Panc1 (cell line): ENCODE results near the gene VASN. TPM values are rescaled to one million over a fixed set of nuclear protein-coding genes. Genes with fewer than 3 reads are reported as not detected.
A peak's percentile ranks its signal among the peaks of the same experiment; 100 is the strongest.

Source experiments
- ATAC-seq: fragments of 200-7000 bp; cut with Tn5 transposase; 2 replicates; pipeline ENCODE4 v1.9.1; 2020; ENCODE audit warnings: mild to moderate bottlenecking, moderate library complexity
- BruUV-seq: library from RNA; stranded (reverse); fragments of 400-500 nt; replicated peaks from 2 replicates; lab custom pipeline; 2021; lab: Mats Ljungman, UMichigan
- CTCF ChIA-PET: fragments of 300-600 bp; sonication (Branson Sonifier 250); formaldehyde crosslinking; loops from one replicate; lab custom pipeline; 2022; ENCODE audit warnings: antibody characterized with exemption; lab: Charles Lee
- POLR2A ChIA-PET: fragments of 300-600 bp; sonication (Branson Sonifier 250); formaldehyde crosslinking; loops from one replicate; lab custom pipeline; 2022; ENCODE audit warnings: antibody characterized with exemption; lab: Charles Lee
- DNase-seq: peaks from one replicate; pipeline ENCODE4 v3.0.0-alpha.2; 2010; ENCODE audit warnings: low read depth, low spot score
- H3K27ac ChIP-seq: 2 replicates; pipeline ENCODE4 v1.5.1; 2011; ENCODE audit warnings: mild to moderate bottlenecking, low read length, inconsistent platforms
- H3K27me3 ChIP-seq: fragments of 200-500 bp; sonication (Bioruptor generic); 2 replicates; pipeline ENCODE4 v1.6.0; 2014; ENCODE audit warnings: low read length, inconsistent platforms; ENCODE audit not compliant: control insufficient read depth, insufficient read depth
- H3K36me3 ChIP-seq: fragments of 200-500 bp; sonication (Bioruptor generic); 2 replicates; pipeline ENCODE4 v1.5.1; 2014; ENCODE audit warnings: inconsistent platforms, mild to moderate bottlenecking, low read length, moderate library complexity; ENCODE audit not compliant: control insufficient read depth, insufficient read depth
- H3K4me1 ChIP-seq: 2 replicates; pipeline ENCODE4 v1.5.1; 2011; ENCODE audit warnings: inconsistent platforms, mild to moderate bottlenecking, low read length, moderate library complexity; ENCODE audit not compliant: control insufficient read depth, insufficient read depth
- H3K4me3 ChIP-seq, 2 experiments: 2 replicates each; pipeline ENCODE4 v1.5.1; 2011 to 2012; ENCODE audit warnings: low read depth in 2 of 2, low read length in 2 of 2, mild to moderate bottlenecking in 2 of 2, inconsistent platforms in 1 of 2, moderate library complexity in 1 of 2
- H3K9me3 ChIP-seq: fragments of 200-500 bp; sonication (Bioruptor generic); 2 replicates; pipeline ENCODE4 v1.5.1; 2014; ENCODE audit warnings: low read depth, mild to moderate bottlenecking, inconsistent platforms, low read length, moderate library complexity; ENCODE audit not compliant: control insufficient read depth, insufficient read depth
- POLR2AphosphoS5 ChIP-seq: IDR thresholded peaks from 2 replicates; pipeline ENCODE4 v1.6.1; 2012; ENCODE audit warnings: mild to moderate bottlenecking, low read depth, low read length, moderate library complexity
- REST ChIP-seq, 2 experiments: IDR thresholded peaks; 2 replicates each; pipeline ENCODE4 v1.6.1; 2011 to 2012; ENCODE audit warnings: low read depth in 2 of 2, control low read depth in 1 of 2, low read length in 1 of 2, mild to moderate bottlenecking in 1 of 2, moderate library complexity in 1 of 2; ENCODE audit not compliant: insufficient read depth in 1 of 2
- SIN3A ChIP-seq: IDR thresholded peaks from 2 replicates; pipeline ENCODE4 v1.6.1; 2012; ENCODE audit warnings: low read depth, mild to moderate bottlenecking, low read length, moderate library complexity, borderline replicate concordance; ENCODE audit not compliant: insufficient read depth
- TCF7L2 ChIP-seq: IDR thresholded peaks from 2 replicates; pipeline ENCODE4 v1.6.1; 2011; ENCODE audit warnings: mild to moderate bottlenecking, low read depth, low read length, inconsistent platforms
- in situ Hi-C: cut with HindIII; loops from 2 replicates; pipeline ENCODE4 v1.10.0; 2016; ENCODE audit warnings: low sequenced_read_pairs, low pct_unique_long_range_greater_than_20kb
- intact Hi-C: fragments of 100-400 bp; cut with micrococcal nuclease; formaldehyde crosslinking; loops from one replicate; pipeline ENCODE4 v1.10.0; 2022; ENCODE audit not compliant: unreplicated experiment
- total RNA-seq: library from RNA; stranded (reverse); gene quantifications from one replicate; pipeline ENCODE4 v1.2.1, GENCODE V29; 2021; ENCODE audit not compliant: unreplicated experiment
- TF ChIP-seq, protein P1 (sequence below): fragments of 450-650 bp; IDR thresholded peaks from 2 replicates; pipeline ENCODE4 v1.5.1; 2017; ENCODE audit warnings: mild to moderate bottlenecking

Gene VASN
- total RNA-seq, 1 experiment from 2014 or later = 33.5 TPM

DNA sequence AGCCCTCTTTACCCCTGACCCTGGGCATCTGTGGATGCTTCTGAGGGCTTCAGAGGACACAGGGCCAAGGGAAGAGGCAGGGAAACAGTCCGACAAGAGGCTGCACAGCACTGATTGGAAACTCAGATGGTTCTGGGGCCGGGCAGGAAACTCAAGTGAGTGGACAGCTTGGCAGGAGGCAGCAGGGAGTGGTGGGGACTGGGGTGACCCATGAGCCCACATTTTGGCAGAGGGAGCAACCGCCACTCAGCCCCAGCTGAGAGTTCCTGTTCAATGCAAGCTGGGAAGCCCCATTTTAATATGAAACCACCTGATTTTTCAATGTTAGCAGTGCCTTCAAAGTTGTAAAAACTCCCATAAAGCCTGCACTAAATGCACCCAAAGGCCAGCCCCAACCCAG is 1.5 kb upstream of the VASN start:
- BruUV-seq = no TSS peak
- ATAC-seq (no peak), DNase-seq (no peak)
- POLR2A ChIA-PET = interaction anchor here (0.6 kb wide), 1 partner anchor 711 kb away, joined by 3 read pairs; no protein-coding TSS in a partner anchor
- H3K36me3 ChIP-seq = no peaks in the 10 kb centered on the region
- H3K27ac ChIP-seq = no peak overlapping the region
- H3K4me1 ChIP-seq = peaks cover 41% of the 10 kb centered on the region
- TF ChIP-seq REST (IDR thresholded peaks at IDR 0.05; ENCODE audit: insufficient read depth in 1 of 2, low read depth in 2 of 2, low read length in 1 of 2) = no peak
- TF ChIP-seq, protein P1, sequence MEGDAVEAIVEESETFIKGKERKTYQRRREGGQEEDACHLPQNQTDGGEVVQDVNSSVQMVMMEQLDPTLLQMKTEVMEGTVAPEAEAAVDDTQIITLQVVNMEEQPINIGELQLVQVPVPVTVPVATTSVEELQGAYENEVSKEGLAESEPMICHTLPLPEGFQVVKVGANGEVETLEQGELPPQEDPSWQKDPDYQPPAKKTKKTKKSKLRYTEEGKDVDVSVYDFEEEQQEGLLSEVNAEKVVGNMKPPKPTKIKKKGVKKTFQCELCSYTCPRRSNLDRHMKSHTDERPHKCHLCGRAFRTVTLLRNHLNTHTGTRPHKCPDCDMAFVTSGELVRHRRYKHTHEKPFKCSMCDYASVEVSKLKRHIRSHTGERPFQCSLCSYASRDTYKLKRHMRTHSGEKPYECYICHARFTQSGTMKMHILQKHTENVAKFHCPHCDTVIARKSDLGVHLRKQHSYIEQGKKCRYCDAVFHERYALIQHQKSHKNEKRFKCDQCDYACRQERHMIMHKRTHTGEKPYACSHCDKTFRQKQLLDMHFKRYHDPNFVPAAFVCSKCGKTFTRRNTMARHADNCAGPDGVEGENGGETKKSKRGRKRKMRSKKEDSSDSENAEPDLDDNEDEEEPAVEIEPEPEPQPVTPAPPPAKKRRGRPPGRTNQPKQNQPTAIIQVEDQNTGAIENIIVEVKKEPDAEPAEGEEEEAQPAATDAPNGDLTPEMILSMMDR = no peak
- no peak for TF ChIP-seq TCF7L2
- no peak for TF ChIP-seq POLR2AphosphoS5
- no peak for TF ChIP-seq SIN3A
- in situ Hi-C loops (no loop called here), intact Hi-C loops (no loop called here)
- no peaks in the 10 kb centered on the region for H3K9me3 ChIP-seq
- no peaks in the 10 kb centered on the region for H3K27me3 ChIP-seq
- H3K4me3 ChIP-seq = no peak overlapping the region
- CTCF ChIA-PET = no interaction called here

GRCh38 chr16:4370570-4371356 is 885 bp upstream of the VASN start:
- no TSS peak for BruUV-seq
- no peak for ATAC-seq
- CTCF ChIA-PET = interaction anchor here (0.6 kb wide), 2 partner anchors 43 to 111 kb away, joined by 3 read pairs; no protein-coding TSS in a partner anchor

More at GRCh38 chr16:4370570-4371356, 885 bp upstream of the VASN start:
- H3K27ac ChIP-seq = peak overlapping the region; percentile 63; the same call in 1 of the 2 replicates
- in situ Hi-C loops = no loop called here
- POLR2A ChIA-PET = no interaction called here
- H3K36me3 ChIP-seq = no peaks in the 10 kb centered on the region
- H3K4me1 ChIP-seq = peaks cover 47% of the 10 kb centered on the region
- intact Hi-C loops = no loop called here
- no peak for TF ChIP-seq POLR2AphosphoS5
- no peak for TF ChIP-seq TCF7L2
- TF ChIP-seq REST (IDR thresholded peaks at IDR 0.05; ENCODE audit: insufficient read depth in 1 of 2, low read depth in 2 of 2, low read length in 1 of 2) = no peak
- no peak for TF ChIP-seq SIN3A
- TF ChIP-seq, protein P1 = no peak
- no peak for DNase-seq
- no peaks in the 10 kb centered on the region for H3K9me3 ChIP-seq
- H3K27me3 ChIP-seq = no peaks in the 10 kb centered on the region
- no peak overlapping the region for H3K4me3 ChIP-seq
